HepG2 (cell line): Measurements from ENCODE around the gene MYRFL. TPM values are rescaled to one million over a fixed set of nuclear protein-coding genes. Genes with fewer than 3 reads are reported as not detected.

Experiments used
- ATAC-seq: fragments of 200-7000 bp; cut with Tn5 transposase; 3 replicates; pipeline ENCODE4 v1.9.1; 2020; ENCODE audit warnings: mild to moderate bottlenecking, moderate library complexity
- BruUV-seq: library from RNA; stranded (reverse); fragments of 400-500 nt; replicated peaks from 2 replicates; lab custom pipeline; 2021; lab: Mats Ljungman, UMichigan
- CTCF ChIA-PET: fragments of 300-600 bp; formaldehyde crosslinking; extraction: SDS; loops from one replicate; lab custom pipeline; 2021; ENCODE audit warnings: low total read pairs, inconsistent platforms, low intra/inter-chr PET ratio; lab: Yijun Ruan, JAX
- POLR2A ChIA-PET: fragments of 350-600 bp; sonication (Branson Sonifier 250); formaldehyde crosslinking; loops from one replicate; lab custom pipeline; 2020; ENCODE audit warnings: antibody characterized with exemption, inconsistent platforms; lab: Yijun Ruan, JAX
- DNase-seq: peaks from one replicate; pipeline ENCODE4 v3.0.0-alpha.2; 2015; ENCODE audit warnings: low spot score
- FAIRE-seq: peaks from 3 replicates; lab custom pipeline; 2011; peaks lifted over from hg19 to GRCh38; lab: Jason Lieb, UNC
- H2AFZ ChIP-seq: one replicate; pipeline ENCODE4 v1.6.1; 2011; ENCODE audit warnings: low read length, inconsistent platforms
- H3K27ac ChIP-seq: fragments of 300-600 bp; 3 replicates; pipeline ENCODE4 v1.8.0; 2011; ENCODE audit warnings: mixed run types, mild to moderate bottlenecking, mixed read lengths, low read length, inconsistent platforms; ENCODE audit not compliant: insufficient read depth; ENCODE audit errors: extremely low read length
- H3K27me3 ChIP-seq, 2 experiments: fragments of 200-600 bp in 1 of 2; 2 replicates in 1 of 2; 3 replicates in 1 of 2; pipeline versions ENCODE4 v1.6.0 to v1.8.0; 2011; ENCODE audit warnings: low read length in 2 of 2, mild to moderate bottlenecking in 2 of 2, moderate library complexity in 2 of 2, inconsistent platforms in 1 of 2; ENCODE audit not compliant: insufficient read depth in 2 of 2, control insufficient read depth in 1 of 2
- H3K36me3 ChIP-seq, 2 experiments: fragments of 200-600 bp in 1 of 2; replicated peaks in 1 of 2; 2 replicates in 1 of 2; 3 replicates in 1 of 2; pipeline versions ENCODE4 v1.5.1 to v1.8.0; 2011; ENCODE audit warnings: low read length in 2 of 2, inconsistent platforms in 1 of 2; ENCODE audit not compliant: insufficient read depth in 2 of 2, control insufficient read depth in 1 of 2
- H3K4me1 ChIP-seq: 2 replicates; pipeline ENCODE4 v1.5.1; 2012; ENCODE audit warnings: low read length, inconsistent platforms; ENCODE audit not compliant: insufficient read depth
- H3K4me2 ChIP-seq: 2 replicates; pipeline ENCODE4 v1.6.0; 2011; ENCODE audit warnings: low read depth, low read length, inconsistent platforms
- H3K4me3 ChIP-seq, 3 experiments: fragments of 200-600 bp in 1 of 3; sonication (generic), shearing (Covaris generic) in 1 of 3; replicated peaks in 1 of 3; 2 replicates each; pipeline ENCODE4 v1.5.1; 2011 to 2016; ENCODE audit warnings: low read length in 3 of 3, inconsistent platforms in 2 of 3, low read depth in 2 of 3, mild to moderate bottlenecking in 2 of 3, control low read depth in 1 of 3, mixed read lengths in 1 of 3; ENCODE audit not compliant: insufficient read depth in 1 of 3
- H3K79me2 ChIP-seq: one replicate; pipeline ENCODE4 v1.6.1; 2011; ENCODE audit warnings: low read length, inconsistent platforms; ENCODE audit not compliant: insufficient read depth
- H3K9ac ChIP-seq: 2 replicates; pipeline ENCODE4 v1.6.0; 2011; ENCODE audit warnings: mild to moderate bottlenecking, low read depth, low read length, inconsistent platforms; ENCODE audit not compliant: insufficient read depth
- H3K9me3 ChIP-seq: 2 replicates; pipeline ENCODE4 v1.5.1; 2012; ENCODE audit warnings: mild to moderate bottlenecking, low read length
- H4K20me1 ChIP-seq: 2 replicates; pipeline ENCODE4 v1.6.0; 2011; ENCODE audit warnings: inconsistent platforms, mild to moderate bottlenecking, low read length, moderate library complexity; ENCODE audit not compliant: insufficient read depth
- BRD4 ChIP-seq: sonication (generic); formaldehyde crosslinking; IDR thresholded peaks from 2 replicates; pipeline ENCODE4 v1.4.0; 2020; ENCODE audit warnings: missing genetic modification reagents
- MXI1 ChIP-seq: IDR thresholded peaks from 3 replicates; pipeline ENCODE4 v1.6.1; 2012; ENCODE audit warnings: low read depth, low read length, inconsistent platforms, borderline replicate concordance
- ZBTB20 ChIP-seq: sonication (generic); formaldehyde crosslinking; IDR thresholded peaks from 2 replicates; pipeline ENCODE4 v1.8.1; 2023; ENCODE audit warnings: missing genetic modification reagents, low read depth, mild to moderate bottlenecking, borderline replicate concordance
- ZBTB3 ChIP-seq: sonication (generic); formaldehyde crosslinking; IDR thresholded peaks from 2 replicates; pipeline ENCODE4 v1.4.0; 2020; ENCODE audit warnings: low read depth, mild to moderate bottlenecking, moderate library complexity, missing genetic modification reagents, borderline replicate concordance
- ZNF790 ChIP-seq: sonication (generic); formaldehyde crosslinking; IDR thresholded peaks from 2 replicates; pipeline ENCODE4 v1.8.0; 2022; ENCODE audit warnings: missing genetic modification reagents, mild to moderate bottlenecking, borderline replicate concordance
- WGBS: methylation state at CpG from one replicate; pipeline ENCODE4 v1.1.6; 2017; ENCODE audit warnings: low lambda C conversion rate; 5-methylcytosine and 5-hydroxymethylcytosine counted together
- in situ Hi-C: cut with HindIII; loops from 2 replicates; pipeline ENCODE4 v1.10.0; 2017; ENCODE audit warnings: low pct_unique_long_range_greater_than_20kb; ENCODE audit not compliant: extremely low pct_ligation_motif_present
- intact Hi-C: fragments of 100-400 bp; cut with micrococcal nuclease; formaldehyde crosslinking; loops from one replicate; pipeline ENCODE4 v1.10.0; 2022; ENCODE audit not compliant: unreplicated experiment
- polyA plus RNA-seq, 8 experiments: library from polyadenylated mRNA; depleted of rRNA in 3 of 8; stranded (reverse) in 7 of 8; unstranded in 1 of 8; fragments of >200 nt; fragmentation: Illumina TruSeq in 4 of 8; extraction: Trizol in 4 of 8; gene quantifications; 2 replicates each; pipeline versions ENCODE4 v1.2.1 to v1.2.3, GENCODE V29; 2011 to 2016; ENCODE audit warnings: low read depth in 4 of 8, missing spikeins in 1 of 8, mixed read lengths in 1 of 8; ENCODE audit not compliant: insufficient read depth in 1 of 8
- total RNA-seq, 5 experiments: library from RNA; depleted of rRNA; stranded (reverse); fragments of >200 nt; fragmentation: Illumina TruSeq; extraction: Trizol; gene quantifications; 2 replicates each; pipeline ENCODE4 v1.2.3, GENCODE V29; 2016; ENCODE audit warnings: low read depth in 1 of 5
- TF ChIP-seq, protein P1 (sequence below): sonication (generic); formaldehyde crosslinking; IDR thresholded peaks from 2 replicates; pipeline ENCODE4 v1.4.0; 2020; ENCODE audit warnings: missing genetic modification reagents, mild to moderate bottlenecking, borderline replicate concordance
- TF ChIP-seq, protein P2 (sequence below): sonication (generic); formaldehyde crosslinking; IDR thresholded peaks from 2 replicates; pipeline ENCODE4 v1.4.0; 2020; ENCODE audit warnings: missing genetic modification reagents, borderline replicate concordance

MYRFL gene
- total and polyA plus RNA-seq, 2 of the 13 experiments (the other 11 are each of a cell fraction or from before 2014, with no cell fraction given): 0.09 to 0.11 TPM

DNA sequence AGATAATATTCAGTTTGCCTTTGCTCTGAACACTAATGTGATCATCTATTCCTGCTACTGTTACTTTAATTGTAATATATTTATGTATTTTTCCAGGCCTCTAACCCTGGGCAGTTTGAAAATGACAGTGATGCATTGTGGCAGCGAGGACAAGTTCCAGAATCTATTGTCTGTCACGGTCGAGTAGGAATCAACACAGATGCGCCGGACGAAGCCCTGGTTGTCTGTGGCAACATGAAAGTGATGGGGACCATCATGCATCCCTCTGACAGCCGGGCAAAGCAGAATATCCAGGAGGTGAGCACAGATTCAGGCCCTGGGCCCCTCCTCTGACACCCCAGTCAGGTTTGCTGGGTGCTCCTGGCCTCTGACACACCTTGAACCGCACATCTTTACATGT is 78.5 kb downstream of the MYRFL start:
- Histone ChIP-seq H2AFZ (no peak overlapping the region), H4K20me1 (no peaks in the 10 kb centered on the region), H3K4me1 (no peaks in the 10 kb centered on the region), H3K79me2 (no peaks in the 10 kb centered on the region), H3K36me3 (no peaks in the 10 kb centered on the region), H3K27me3 (no peaks in the 10 kb centered on the region), H3K4me3 (no peak overlapping the region), H3K9ac (no peak overlapping the region), H3K4me2 (no peak overlapping the region), H3K27ac (no peak overlapping the region), H3K9me3 (no peaks in the 10 kb centered on the region)
- in situ Hi-C loops: loop anchor here (10.0 kb wide), 1 partner anchor 671 kb away; no protein-coding TSS in a partner anchor
- no peak for ATAC-seq
- intact Hi-C loops: loop anchor here (5.0 kb wide), 2 partner anchors 339 to 814 kb away; partner anchors contain the start of gene CNOT2
- 55% methylated on average over 6 of the region's 8 CpGs for WGBS
- no peak for DNase-seq
- BruUV-seq: no TSS peak
- no peak for FAIRE-seq
- ChIA-PET CTCF (no interaction called here), POLR2A (no interaction called here)
- TF ChIP-seq, protein P1, sequence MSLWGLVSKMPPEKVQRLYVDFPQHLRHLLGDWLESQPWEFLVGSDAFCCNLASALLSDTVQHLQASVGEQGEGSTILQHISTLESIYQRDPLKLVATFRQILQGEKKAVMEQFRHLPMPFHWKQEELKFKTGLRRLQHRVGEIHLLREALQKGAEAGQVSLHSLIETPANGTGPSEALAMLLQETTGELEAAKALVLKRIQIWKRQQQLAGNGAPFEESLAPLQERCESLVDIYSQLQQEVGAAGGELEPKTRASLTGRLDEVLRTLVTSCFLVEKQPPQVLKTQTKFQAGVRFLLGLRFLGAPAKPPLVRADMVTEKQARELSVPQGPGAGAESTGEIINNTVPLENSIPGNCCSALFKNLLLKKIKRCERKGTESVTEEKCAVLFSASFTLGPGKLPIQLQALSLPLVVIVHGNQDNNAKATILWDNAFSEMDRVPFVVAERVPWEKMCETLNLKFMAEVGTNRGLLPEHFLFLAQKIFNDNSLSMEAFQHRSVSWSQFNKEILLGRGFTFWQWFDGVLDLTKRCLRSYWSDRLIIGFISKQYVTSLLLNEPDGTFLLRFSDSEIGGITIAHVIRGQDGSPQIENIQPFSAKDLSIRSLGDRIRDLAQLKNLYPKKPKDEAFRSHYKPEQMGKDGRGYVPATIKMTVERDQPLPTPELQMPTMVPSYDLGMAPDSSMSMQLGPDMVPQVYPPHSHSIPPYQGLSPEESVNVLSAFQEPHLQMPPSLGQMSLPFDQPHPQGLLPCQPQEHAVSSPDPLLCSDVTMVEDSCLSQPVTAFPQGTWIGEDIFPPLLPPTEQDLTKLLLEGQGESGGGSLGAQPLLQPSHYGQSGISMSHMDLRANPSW: no peak
- TF ChIP-seq ZNF790 (CRISPR knock-in tag) (no peak), ZBTB20 (CRISPR knock-in tag) (no peak), ZBTB3 (no peak), MXI1 (no peak), BRD4 (CRISPR knock-in tag) (no peak)
- TF ChIP-seq, protein P2, sequence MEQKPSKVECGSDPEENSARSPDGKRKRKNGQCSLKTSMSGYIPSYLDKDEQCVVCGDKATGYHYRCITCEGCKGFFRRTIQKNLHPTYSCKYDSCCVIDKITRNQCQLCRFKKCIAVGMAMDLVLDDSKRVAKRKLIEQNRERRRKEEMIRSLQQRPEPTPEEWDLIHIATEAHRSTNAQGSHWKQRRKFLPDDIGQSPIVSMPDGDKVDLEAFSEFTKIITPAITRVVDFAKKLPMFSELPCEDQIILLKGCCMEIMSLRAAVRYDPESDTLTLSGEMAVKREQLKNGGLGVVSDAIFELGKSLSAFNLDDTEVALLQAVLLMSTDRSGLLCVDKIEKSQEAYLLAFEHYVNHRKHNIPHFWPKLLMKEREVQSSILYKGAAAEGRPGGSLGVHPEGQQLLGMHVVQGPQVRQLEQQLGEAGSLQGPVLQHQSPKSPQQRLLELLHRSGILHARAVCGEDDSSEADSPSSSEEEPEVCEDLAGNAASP (CRISPR knock-in tag): no peak
